Glomerular endothelial cell (primary cell): Measurements from ENCODE around the gene SDK1. TPM values are rescaled to one million over a fixed set of nuclear protein-coding genes. Genes with fewer than 3 reads are reported as not detected.

Experiments used
- DNase-seq: peaks from one replicate; pipeline ENCODE4 v3.0.0-alpha.2; 2011; ENCODE audit warnings: low read depth, low spot score; ENCODE audit errors: extremely low read depth
- total RNA-seq: library from RNA; depleted of rRNA; stranded (reverse); fragments of >200 nt; gene quantifications from 2 replicates; pipeline ENCODE4 v1.2.3, GENCODE V29; 2015

The SDK1 gene
- total RNA-seq, 1 donor from 2014 or later = 2.3 TPM

DNA sequence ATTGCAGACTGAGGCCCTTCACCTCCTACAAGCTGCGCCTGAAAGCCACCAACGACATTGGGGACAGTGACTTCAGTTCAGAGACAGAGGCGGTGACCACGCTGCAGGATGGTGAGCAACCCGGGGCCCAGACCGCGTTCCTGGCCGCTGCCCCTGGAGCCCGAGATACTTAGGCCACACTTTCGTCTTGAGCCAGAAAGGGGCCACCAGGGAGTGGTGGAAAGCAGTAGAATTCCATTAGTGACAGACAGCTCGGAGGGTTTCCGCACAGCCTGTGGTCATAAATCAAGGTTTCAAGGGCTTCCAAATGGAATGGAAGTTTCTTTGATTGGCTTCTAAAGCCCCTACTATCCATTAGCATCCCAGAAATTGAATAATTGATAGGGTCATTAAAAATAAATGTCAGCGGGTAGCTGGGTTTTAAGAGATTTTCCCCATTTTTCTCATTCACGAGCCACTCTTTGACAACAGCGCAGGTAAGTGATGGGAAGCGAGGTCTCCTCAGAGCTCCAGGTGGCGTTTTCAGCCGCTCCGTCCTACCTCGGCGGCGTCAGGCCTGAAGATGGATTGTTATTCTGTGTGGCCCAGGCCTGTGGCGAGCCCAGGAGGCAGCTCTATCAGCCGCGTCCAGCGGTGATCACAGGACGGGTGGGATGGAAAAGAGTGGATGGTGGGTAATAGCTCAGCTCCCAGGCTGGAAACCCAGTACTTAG is 857.5 kb downstream of the SDK1 start:
- no peak for DNase-seq

GRCh38 chr7:4159154-4159501 is 858.1 kb downstream of the SDK1 start:
- DNase-seq = no peak

- DNase-seq = no peak
These were observed 858.9 kb downstream of the SDK1 start for GRCh38 chr7:4159761-4160554.

DNA sequence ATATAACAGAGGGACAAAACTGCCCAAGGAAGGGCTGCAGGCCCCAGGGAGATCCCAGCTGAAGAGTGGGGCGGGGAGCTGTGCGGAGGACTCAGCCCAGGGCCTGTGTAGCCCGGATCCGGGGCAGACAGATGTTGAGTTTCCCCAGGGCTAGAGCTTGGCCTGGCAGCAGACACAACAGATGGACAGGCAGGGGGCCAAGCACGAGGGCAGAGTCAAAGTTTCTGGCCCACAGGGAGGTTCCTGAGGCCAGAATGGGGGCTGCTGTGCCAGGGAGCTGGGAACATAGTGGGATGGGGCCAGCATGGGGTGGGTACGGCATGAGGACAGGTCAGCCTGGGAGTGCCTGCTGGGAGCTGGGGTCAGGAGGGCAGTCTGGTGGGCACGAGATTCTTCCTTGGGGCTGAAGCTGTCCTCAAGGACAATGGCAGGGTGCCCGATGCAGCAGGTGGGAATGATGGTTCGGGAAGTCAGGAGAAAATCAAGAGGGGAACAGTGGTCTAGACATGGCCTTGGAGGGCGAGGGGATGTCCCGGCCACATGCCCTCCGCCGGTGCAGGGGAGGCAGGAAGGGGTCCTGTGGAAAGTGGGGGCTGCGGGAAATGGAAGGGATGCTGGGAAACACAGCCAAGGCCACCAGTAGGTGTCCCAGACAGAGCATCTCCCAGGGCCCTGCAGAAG is 862.0 kb downstream of the SDK1 start:
- no peak for DNase-seq

DNA sequence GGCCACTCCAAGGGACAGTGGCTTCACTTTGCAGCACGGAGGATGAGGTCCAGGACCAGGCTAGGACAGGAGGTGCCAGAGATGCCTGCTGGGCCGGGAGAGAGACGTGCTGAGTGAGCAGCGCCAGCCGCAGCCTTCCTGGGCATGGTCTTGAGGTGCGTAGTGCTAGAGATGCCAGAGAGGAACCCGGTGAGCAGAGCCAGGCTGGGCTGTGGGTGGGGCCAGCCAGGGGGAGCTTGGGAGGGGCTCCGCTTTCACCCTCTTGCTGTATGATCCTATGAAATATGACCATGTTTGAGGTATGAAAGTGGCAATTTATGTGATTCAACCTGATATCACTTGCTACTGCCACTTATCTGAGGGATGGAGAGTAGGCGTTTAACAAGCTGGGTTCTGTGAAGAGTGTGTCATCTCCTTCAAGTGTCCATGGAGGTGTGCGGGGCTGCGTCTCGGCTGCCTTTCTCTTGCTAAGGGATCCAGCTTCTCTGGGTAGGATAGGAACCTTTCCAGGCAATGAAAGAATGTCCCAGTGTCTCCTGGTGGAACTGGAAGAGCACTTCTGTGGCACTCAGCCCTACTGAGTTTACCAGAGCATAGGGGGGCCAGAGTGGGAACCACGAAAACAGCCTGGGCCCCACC is 862.6 kb downstream of the SDK1 start:
- DNase-seq = no peak

- no peak for DNase-seq
These were observed 863.5 kb downstream of the SDK1 start for GRCh38 chr7:4164556-4164955.

- no peak for DNase-seq
These were observed 865.3 kb downstream of the SDK1 start for GRCh38 chr7:4166340-4166739.

DNA sequence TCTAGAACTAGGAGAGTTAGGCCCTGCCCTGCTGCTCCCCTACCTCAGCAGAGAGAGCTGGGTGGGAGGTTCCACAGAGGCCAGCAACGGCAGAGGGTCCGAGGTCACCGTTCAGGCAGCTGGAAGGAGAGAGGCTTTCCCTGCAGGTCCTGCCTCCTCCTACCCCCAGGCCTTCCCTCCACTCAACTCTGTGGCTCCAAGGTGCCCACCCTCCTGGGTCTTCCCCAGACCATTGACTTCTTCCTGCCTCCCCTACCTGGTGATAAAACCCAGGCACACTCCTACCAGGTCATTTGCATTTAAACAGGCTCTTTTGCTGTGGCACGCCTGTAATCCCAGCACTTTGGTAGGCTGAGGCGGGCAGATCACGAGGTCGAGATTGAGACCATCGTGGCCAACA is 865.8 kb downstream of the SDK1 start:
- no peak for DNase-seq

GRCh38 chr7:4167385-4167910 is 866.4 kb downstream of the SDK1 start:
- no peak for DNase-seq

GRCh38 chr7:4168041-4168440 is 867.0 kb downstream of the SDK1 start:
- DNase-seq = no peak

GRCh38 chr7:4168541-4168940 is 867.5 kb downstream of the SDK1 start:
- no peak for DNase-seq

GRCh38 chr7:4169455-4169854 is 868.4 kb downstream of the SDK1 start:
- DNase-seq = no peak

DNA sequence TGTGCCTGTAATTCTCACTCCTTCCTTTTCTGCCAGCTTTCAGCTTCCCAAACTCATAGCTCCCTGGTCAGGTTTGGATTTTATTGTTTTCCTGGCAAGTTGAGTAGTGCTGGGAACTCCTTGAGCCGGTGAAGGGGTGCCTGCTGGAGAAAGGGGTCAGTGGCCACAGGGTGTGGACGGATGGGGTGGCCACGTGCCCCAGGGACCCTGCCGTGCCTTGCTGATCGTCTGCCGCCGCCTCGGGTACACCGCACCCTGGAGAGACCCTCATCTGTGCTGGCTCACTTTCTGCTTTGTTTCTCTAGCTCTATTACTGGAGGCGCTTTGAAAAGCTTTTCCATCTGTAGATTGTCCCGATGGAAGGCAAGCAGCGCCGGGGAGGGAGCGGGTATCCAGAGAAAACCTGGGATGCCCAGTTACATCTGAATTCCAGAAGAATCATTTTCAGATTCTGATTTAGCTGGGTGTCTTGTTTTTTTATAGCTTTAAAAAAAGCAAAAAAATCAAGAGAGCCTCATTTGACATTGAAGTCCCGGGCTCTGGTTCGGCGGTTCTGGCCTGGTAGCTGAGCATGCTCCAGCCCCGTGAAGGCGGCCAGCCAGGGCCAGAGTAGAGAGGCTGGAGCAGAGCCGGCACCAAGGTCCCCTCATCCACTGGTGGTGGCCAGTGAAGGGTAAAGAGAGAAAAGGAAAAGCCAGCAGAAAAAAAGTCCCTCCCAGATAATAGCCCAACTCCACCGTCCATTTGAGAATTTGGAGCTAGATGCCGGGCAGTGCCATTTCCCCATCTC is 870.1 kb downstream of the SDK1 start:
- DNase-seq = no peak

- no peak for DNase-seq
These were observed 871.8 kb downstream of the SDK1 start for GRCh38 chr7:4172883-4173282.

DNA sequence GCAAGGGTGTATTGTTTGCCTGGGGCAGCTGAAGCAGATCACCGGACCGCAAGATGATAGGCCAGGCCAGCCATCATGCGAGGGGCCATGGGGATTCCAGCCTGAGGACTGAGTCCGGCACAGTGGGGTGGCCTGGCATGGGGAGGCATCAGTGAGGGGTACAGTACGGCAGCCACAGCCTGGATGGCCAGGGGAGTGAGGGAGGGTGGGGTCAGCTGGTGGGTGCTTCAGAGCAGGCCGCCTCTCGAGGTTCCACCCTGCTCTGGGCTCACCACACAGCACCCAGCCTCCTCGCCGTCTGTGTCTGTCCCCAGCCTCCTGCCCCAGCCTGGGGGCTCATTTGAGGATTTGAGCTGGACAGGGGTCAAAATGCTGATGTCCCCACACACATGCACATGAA is 872.6 kb downstream of the SDK1 start:
- DNase-seq = no peak

DNA sequence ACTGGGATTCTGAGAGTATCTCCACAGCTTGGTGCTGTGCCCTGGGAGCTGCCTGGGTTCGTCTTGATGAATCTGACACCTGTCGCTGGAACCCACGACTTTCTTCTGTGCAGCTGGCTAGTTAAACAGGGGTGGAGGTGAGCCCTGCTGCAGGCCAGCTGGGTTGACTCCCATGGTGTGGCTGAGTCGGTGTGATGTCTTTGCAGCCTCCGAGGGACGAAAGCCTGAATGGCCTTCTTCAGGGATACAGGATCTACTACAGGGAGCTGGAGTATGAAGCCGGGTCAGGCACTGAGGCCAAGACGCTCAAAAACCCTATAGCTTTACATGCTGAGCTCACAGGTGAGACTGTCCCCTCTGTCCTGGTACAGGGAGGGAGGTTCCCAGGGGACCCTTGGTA is 873.0 kb downstream of the SDK1 start:
- no peak for DNase-seq

GRCh38 chr7:4174451-4174850 is 873.4 kb downstream of the SDK1 start:
- DNase-seq = no peak

- no peak for DNase-seq
These were observed 873.8 kb downstream of the SDK1 start for GRCh38 chr7:4174884-4175283.

GRCh38 chr7:4175346-4175973 is 874.4 kb downstream of the SDK1 start:
- DNase-seq = no peak

DNA sequence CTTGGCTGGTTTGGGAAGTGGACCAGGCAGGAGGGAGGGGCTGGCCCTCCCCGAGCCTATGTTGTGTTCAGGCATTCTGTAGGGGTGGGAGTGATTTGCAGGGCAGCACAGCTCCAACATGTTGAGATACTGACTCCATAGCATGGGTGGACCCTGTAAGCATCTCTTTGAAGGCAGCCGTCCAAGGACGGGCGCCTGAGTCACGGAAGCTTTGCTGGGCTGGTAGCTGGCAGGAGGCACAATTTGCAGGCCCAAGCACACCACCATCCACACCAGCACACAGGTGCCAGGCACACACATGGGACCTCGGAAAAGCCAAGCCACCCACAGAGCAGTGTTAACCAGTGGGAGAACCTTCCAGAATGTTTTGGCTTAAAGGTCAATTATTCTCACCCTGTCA is 875.9 kb downstream of the SDK1 start:
- no peak for DNase-seq
